Right cardiac atrium (tissue), 5 donors: Measurements from ENCODE around the gene CST1. TPM values are rescaled to one million over a fixed set of nuclear protein-coding genes. Genes with fewer than 3 reads are reported as not detected.

Experiments
- ATAC-seq, 2 donors: fragments of 200-7000 bp; cut with Tn5 transposase; one replicate each; pipeline versions ENCODE4 v1.8.0 to v1.9.1; 2020; ENCODE audit warnings: moderate library complexity in 2 of 2, mild to moderate bottlenecking in 1 of 2
- DNase-seq, 3 donors: peaks; one replicate each; pipeline ENCODE4 v3.0.0-alpha.2; 2020
- H3K27ac ChIP-seq: one replicate; pipeline ENCODE4 v1.5.1; 2013; ENCODE audit warnings: mild to moderate bottlenecking, low read length, control low read depth, moderate library complexity
- H3K27me3 ChIP-seq: one replicate; pipeline ENCODE4 v1.6.1; 2013; ENCODE audit not compliant: control insufficient read depth, insufficient read depth
- H3K4me1 ChIP-seq: one replicate; pipeline ENCODE4 v1.6.1; 2013; ENCODE audit warnings: low read length; ENCODE audit not compliant: control insufficient read depth, insufficient read depth
- H3K4me3 ChIP-seq: one replicate; pipeline ENCODE4 v1.5.1; 2013; ENCODE audit warnings: low read length, control low read depth
- H3K9me3 ChIP-seq: one replicate; pipeline ENCODE4 v1.6.1; 2013; ENCODE audit warnings: low read length; ENCODE audit not compliant: control insufficient read depth
- WGBS: extraction: QIAGEN DNeasy Blood & Tissue Kit; methylation state at CpG from one replicate; pipeline ENCODE4 v1.1.7; 2013; 5-methylcytosine and 5-hydroxymethylcytosine counted together
- intact Hi-C, 4 donors: fragments of 100-400 bp; cut with DNase I; formaldehyde crosslinking; loops; one replicate each; pipeline versions ENCODE4 v1.11.0 to v1.14.0; 2022 to 2023
- polyA plus RNA-seq: library from polyadenylated mRNA; stranded (reverse); fragments of 200-250 nt; gene quantifications from one replicate; pipeline ENCODE4 v1.2.3, GENCODE V29; 2013
- total RNA-seq, 4 donors: library from RNA; stranded (reverse); fragmentation: NEBNext Ultra II Directional; extraction: Animal tissue kit (Norgen Biotek cat#: 25700); gene quantifications; one replicate each; pipeline ENCODE4 v1.2.1, GENCODE V29; 2021
- donor health status: healthy with polysubstance abuse.
- donor health status: DM: no; HTN: yes; CAD: no.
- donor health status: DM: no; HTN: no; CAD: no.
- donor health status: DM: no; HTN: yes; CAD: no; lungs with severe emphysema.
- donor health status: DM: yes; HTN: yes; CAD: no.

Gene CST1
- total and polyA plus RNA-seq, 5 donors: not detected

- no peaks in the 10 kb centered on the region for H3K4me1 ChIP-seq
- WGBS: 84% methylated on average over 4 of the region's 4 CpGs
- ATAC-seq: no peak
- no peak overlapping the region for H3K4me3 ChIP-seq
- no peak for DNase-seq
- intact Hi-C loops: no loop called here
- H3K27ac ChIP-seq: no peak overlapping the region
- no peaks in the 10 kb centered on the region for H3K27me3 ChIP-seq
- H3K9me3 ChIP-seq: no peaks in the 10 kb centered on the region
Measured at GRCh38 chr20:23702021-23702420, 48.7 kb downstream of the CST1 start.

GRCh38 chr20:23700931-23701330, 49.8 kb downstream of the CST1 start:
- H3K4me3 ChIP-seq: no peak overlapping the region
- no peaks in the 10 kb centered on the region for H3K27me3 ChIP-seq
- no peak overlapping the region for H3K27ac ChIP-seq
- DNase-seq (no peak), ATAC-seq (no peak)
- intact Hi-C loops: no loop called here
- no peaks in the 10 kb centered on the region for H3K4me1 ChIP-seq
- no peaks in the 10 kb centered on the region for H3K9me3 ChIP-seq
- WGBS: 84% methylated on average over 3 of the region's 3 CpGs

- no peak overlapping the region for H3K27ac ChIP-seq
- DNase-seq (no peak), ATAC-seq (no peak)
- H3K9me3 ChIP-seq: no peaks in the 10 kb centered on the region
- H3K4me1 ChIP-seq: peaks cover 3% of the 10 kb centered on the region
- WGBS: 40% methylated on average over 1 of the region's 1 CpG
- H3K27me3 ChIP-seq: no peaks in the 10 kb centered on the region
- no peak overlapping the region for H3K4me3 ChIP-seq
- intact Hi-C loops: no loop called here
Measured at GRCh38 chr20:23697947-23698346, 52.8 kb downstream of the CST1 start.

Other genes with a start within 250 kb of the CST1 start
- not detected for gene CST9L, start 182.5 kb downstream of the CST1 start, total RNA-seq
- not detected for gene CST9L, start 182.5 kb downstream of the CST1 start, polyA plus RNA-seq
- gene CST9, start 145.0 kb downstream of the CST1 start, total RNA-seq: not detected
- not detected for gene CST9, start 145.0 kb downstream of the CST1 start, polyA plus RNA-seq
- 1,000 to 10,000 TPM in 1 of 4 donors, 100 to 1,000 TPM in 3; 785 to 1,029 (median 931) TPM for gene CST3, start 113.0 kb downstream of the CST1 start, total RNA-seq
- 1,076 TPM for gene CST3, start 113.0 kb downstream of the CST1 start, polyA plus RNA-seq
- not detected for gene CST4, start 61.9 kb downstream of the CST1 start, total RNA-seq
- not detected for gene CST4, start 61.9 kb downstream of the CST1 start, polyA plus RNA-seq
- not detected for gene CST2, start 75.8 kb upstream of the CST1 start, total RNA-seq
- gene CST2, start 75.8 kb upstream of the CST1 start, polyA plus RNA-seq: not detected
- not detected for gene CST5, start 128.8 kb upstream of the CST1 start, total RNA-seq
- not detected for gene CST5, start 128.8 kb upstream of the CST1 start, polyA plus RNA-seq
- gene GGTLC1, start 237.8 kb upstream of the CST1 start, total RNA-seq: not detected
- gene GGTLC1, start 237.8 kb upstream of the CST1 start, polyA plus RNA-seq: not detected